SK-N-SH treated with all-trans-retinoic acid at 6 μM for 48 hours (cell line): ENCODE data around the gene ARHGDIG.

Source experiments
- ARNTL ChIP-seq: fragments of 450-650 bp; formaldehyde crosslinking; IDR thresholded peaks from 2 replicates; pipeline ENCODE4 v1.5.0; 2020; ENCODE audit warnings: low read depth, mild to moderate bottlenecking, moderate library complexity, borderline replicate concordance
- TOX ChIP-seq: fragments of 250-450 bp; sonication (Bioruptor Pico); IDR thresholded peaks from 2 replicates; pipeline ENCODE4 v1.8.0; 2021; ENCODE audit warnings: mild to moderate bottlenecking, moderate library complexity, borderline replicate concordance
- ZNF565 ChIP-seq: fragments of 450-650 bp; formaldehyde crosslinking; conservative IDR thresholded peaks from 2 replicates; pipeline ENCODE4 v1.5.0; 2020; ENCODE audit warnings: low read depth, mild to moderate bottlenecking, moderate library complexity

- TF ChIP-seq TOX (CRISPR knock-in tag) (no peak), ARNTL (no peak), ZNF565 (CRISPR knock-in tag) (no peak)
Observed at GRCh38 chr16:230949-231348, 49.4 kb upstream of the ARHGDIG start.
